ENCODE data around the gene IFNL3.
"Not testable (repeated sequence)": the region's sequence is repeated elsewhere in the genome, so short reads cannot be mapped to it uniquely, and the experiment has no call there.

The IFNL3 gene

DNA sequence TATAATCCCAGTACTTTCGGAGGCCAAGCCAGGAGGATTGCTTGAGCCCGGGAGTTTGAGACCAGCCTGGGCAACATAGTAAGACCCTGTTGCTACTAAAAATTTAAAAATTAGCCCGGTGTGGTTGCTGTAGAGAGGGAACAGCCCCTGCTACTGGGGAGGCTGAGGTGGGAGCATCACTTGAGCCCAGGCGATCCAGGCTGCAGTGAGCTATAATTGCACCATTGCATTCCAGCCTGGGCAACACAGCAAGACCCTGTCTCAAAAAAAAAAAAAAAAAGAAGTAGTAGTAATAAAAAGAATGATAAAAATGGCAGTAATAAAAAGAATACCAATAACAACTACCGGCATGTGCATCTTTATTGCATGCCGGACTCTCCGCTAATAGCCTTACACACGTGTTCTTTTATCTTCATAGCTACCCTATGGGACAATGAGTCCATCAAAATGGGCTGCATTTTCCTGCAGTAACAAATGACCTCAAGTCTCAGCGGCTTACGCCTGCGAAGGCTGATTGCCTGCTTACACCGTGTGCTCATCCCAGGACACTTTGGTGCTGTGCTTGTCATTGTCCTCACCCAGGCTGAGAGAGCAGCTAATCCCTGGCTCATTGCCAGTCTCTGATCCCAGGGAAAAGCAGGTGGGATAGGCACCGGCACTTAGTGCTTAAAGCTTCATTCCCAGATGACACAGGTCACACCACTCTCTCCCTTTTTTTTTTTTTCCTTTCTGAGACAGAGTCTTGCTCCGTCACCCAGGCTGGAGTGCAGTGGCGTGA lies 26.4 kb downstream of the IFNL3 start:
- DNase-seq (ENCODE audit: low spot score), result no peak

DNA sequence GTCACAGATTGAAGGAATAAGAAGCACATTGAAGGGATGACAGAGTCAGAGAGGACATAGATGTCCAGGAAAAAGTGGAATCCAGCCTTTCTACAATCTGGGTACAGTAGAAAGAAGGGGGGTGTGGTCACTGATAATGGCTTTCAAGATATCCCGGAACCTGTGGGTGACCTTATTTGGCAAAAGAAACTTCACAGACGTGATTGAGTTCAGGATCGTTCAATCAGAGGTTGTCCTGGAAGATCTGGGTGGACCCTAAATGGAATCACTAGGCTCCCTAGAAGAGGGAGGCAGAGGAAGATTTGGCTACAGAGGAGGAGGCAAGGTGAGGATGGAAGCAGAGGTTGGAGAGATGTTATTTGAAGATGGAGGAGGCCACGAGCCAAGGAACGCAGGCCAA lies 27.7 kb downstream of the IFNL3 start:
- DNase-seq (ENCODE audit: low spot score), result no peak

DNA sequence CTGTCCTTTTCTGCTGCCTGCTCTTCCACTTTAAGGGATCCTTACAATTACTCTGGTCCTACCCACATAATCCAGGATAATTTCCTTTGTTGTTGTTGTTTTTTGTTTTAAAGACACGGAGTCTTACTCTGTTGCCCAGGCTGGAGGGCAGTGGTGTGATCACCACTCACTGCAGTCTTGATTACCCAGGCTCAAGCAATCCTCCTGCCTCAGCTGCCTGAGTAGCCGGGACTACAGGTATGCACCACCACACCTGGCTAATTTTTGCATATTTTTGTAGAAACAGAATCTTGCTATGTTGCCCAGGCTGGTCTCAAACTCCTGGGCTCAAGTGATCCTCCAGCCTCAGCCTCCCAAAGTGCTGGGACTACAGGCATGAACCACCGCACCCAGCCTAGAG lies 29.5 kb downstream of the IFNL3 start:
- not testable (repeated sequence) for DNase-seq (ENCODE audit: low spot score)

DNA sequence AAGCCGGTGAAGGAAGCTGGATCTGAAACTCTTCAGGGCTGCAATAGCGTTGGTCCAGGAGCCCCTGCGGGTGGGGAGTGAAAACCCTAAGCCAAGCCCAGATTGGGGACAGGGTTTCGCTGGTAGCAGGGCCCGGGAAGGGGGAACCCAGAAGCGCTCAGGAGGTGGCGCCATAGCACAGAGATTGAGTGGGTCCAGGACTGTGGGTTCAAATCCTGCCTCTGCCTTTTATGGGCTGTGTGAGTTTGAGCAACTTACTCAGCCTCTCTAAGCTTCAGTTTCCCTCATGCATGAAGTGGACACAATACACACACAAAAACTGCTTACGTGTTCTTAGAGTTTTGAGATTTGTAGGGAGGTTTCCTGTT lies 32.4 kb downstream of the IFNL3 start:
- DNase-seq (ENCODE audit: low spot score), result no peak

DNA sequence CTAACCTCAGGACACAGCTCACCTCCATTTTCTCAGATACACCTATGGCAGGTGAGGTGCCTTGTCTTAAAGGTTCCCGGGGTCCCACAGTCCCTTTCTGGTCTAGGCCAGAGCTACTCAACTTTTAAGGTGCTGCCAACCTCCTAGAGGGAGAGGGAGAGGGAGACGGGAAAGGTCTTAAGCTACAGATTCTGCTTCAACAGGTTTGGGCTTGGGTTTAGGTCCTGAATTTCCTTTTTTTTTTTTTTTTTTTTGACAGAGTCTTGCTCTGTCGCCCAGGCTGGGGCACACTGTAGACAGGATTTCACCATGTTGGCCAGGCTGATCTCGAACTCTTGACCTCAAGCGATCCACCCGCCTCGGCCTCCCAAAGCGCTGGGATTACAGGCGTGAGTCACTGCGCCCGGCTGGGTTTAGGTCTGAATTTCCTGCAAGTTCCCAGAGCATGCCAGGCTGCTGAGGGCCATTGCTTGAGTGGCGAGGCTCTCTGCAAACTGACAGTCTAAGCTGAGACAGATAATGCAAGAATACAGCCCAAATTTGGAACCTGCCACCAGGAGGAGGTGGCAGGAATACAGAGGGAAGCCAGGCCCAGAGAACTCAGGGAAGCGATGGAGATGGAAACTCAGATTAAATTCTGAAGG lies 33.0 kb downstream of the IFNL3 start:
- no peak for DNase-seq (ENCODE audit: low spot score)

DNA sequence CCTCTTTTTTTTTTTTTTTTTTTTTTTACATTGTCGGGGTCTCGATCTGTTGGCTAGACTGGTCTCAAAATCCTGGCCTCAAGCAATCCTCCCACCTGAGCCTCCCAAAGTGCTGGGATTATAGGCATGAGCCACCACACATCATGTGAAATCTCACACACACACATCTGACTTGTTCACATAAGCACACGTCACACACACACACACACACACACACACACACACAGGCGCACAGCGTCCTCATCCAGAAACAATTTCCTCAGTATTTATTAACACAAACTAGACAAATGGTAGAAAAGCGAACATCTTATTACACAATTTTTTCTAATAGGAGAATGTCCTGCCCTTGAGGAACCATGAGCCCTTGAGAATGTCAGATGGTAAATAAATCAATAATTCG lies 35.6 kb downstream of the IFNL3 start:
- no peak for DNase-seq (ENCODE audit: low spot score)

DNA sequence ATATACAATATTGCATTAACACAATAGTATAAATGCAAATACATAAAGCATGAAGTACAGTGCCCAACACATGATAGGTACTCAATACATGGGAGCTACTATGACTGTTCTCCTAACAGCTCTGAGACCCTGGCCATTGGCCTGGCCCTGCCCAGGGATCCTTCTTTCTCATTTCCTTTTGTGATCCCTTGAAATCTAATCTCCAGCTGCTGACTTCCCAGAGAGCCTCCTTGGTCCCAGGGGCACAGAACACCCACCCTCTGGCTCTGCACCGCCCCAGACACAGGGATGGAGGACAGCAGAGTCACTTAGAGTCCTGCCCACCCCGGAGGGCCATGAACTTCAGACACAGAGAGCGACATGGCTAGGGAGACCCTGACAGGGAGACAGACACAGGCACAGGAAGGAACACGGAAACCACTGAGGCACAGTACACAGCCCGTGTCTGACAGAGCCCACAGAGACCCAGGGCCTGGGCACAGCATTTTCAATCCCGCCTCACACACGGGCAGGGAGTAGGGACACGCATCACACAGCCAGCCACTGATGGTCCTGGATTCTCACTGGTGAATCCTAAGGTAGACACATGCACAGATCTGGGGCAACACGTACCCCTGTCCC lies 36.5 kb downstream of the IFNL3 start:
- no peak for DNase-seq (ENCODE audit: low spot score)

DNA sequence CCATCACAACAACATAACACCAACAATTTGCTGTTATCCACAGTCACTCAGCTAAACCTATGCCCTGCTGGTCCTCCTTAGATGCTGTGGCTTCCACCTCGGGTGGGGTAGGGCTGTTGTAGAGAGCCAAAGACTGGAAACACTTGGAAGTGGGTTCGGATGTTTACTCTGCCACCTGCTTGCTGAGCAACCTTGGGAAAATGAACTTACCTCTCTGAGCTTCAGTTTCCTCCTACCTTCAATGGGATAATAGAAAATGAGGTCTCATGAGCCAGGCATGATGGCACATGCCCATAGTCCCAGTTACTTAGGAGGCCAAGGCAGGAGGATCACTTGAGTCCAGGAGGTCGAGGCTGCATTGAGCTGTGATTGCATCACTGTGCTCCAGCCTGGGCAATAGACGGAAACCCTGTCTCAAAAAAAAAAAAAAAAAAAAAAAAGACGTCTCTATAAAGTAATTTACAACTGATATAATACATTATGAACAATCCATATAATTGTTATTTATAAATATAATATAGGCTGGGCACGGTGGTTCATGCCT lies 37.4 kb downstream of the IFNL3 start:
- no peak for DNase-seq (ENCODE audit: low spot score)

DNA sequence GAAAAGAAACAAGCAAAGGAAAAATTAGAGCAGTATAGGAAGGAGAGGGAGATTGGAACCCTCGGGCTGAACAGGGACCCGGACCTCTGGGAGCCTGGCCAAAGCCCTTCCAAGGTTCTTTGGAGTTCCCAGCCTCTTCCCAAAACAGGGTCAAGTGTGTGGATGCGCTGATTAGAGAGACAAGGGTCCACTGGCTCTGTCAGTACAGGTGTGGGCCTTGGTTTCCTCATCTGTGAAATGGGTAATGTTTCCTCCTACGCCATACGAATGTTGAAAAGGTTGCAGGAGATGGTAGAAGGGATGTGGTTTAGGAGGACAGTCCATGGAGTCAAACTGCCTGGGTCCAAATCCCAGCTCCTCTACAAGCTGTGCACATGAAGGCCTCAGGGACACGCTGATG lies 38.7 kb downstream of the IFNL3 start:
- no peak for DNase-seq (ENCODE audit: low spot score)

DNA sequence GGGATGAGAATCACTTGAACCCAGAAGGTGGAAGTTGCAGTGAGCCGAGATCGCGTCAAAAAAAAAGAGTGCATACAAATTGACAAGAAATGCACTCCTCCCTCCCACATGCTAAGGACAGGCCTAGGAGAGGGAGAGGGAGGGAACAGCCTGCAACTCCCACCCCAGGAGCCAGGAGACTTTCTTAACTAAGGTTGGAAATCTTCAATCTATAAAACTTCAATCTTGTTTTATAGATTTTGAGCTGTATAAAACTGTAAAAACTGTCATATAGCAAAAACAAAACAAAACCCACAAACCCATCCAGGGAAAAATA lies 39.4 kb downstream of the IFNL3 start:
- no peak for DNase-seq (ENCODE audit: low spot score)

DNA sequence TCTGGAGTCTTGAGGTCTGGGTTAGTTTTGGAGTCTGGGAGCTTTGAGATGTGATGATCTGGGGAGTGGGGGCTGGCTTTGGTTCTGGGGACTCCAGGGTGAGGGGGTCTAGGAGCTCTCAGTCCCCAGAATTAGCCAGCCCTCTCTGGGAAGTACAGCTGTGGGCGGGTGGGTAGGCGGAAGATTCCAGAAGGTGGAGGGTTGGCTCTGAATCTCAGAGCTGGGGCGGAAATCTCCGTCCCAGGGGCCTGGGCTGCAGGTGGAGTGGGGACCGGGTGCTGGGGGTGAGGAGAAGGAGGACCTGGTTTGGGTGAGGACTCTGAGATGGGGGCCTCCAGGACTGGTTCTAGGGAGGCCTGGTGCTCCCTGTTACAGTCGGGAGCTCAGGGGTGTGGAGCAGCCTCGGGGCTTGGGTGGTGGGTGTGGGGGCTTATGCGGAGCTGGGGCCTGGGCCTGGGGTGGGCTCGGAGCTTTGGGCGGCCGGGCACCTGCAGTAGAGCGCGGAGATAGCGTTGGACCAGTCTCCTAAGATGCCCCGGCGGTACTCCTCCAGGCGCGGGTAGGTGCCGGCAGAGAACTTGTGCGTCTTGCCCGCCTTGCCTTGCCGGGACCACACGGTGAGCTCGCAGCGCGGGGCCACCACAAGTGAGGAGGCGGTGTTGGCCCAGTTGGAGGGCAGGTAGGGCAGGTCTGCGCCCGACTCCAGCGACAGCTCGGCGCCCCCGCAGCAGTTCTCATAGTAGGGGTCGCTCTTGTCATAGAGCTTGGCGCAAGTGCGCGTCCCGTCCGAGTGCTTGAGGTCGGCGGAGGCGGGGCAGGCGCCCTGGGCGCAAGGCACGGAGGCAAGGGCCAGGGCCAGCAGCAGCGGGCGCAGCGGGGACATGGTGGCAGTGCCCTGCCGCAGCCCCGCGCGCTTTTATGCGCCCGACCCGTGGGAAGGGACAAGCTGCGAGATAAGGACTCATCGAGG lies 41.1 kb downstream of the IFNL3 start, which contains the start of gene SYCN:
SYCN (minus strand) TSS at position 892 of the 970 bp plus-strand sequence; CDS start at position 883, 9 bp downstream.
- no peak for DNase-seq (ENCODE audit: low spot score)

DNA sequence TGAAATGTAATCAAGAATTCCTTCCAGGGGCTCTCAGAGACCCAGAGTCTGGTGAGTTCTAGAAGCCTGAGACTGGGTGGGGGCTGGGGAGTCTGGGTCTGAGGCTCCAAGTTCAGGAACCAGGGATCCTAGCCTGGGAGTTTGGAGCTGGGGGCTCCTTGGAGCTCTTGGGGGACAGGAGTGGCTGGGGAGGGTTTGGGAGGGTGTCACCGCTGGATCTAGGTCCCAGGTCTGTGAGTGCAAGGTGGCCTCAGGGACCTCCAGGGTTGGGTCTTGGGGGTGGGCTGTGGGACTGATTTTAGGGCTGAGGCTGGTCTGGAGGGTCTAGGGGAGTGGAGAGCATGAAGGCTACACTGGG lies 41.8 kb downstream of the IFNL3 start:
- DNase-seq (ENCODE audit: low spot score), result no peak

DNA sequence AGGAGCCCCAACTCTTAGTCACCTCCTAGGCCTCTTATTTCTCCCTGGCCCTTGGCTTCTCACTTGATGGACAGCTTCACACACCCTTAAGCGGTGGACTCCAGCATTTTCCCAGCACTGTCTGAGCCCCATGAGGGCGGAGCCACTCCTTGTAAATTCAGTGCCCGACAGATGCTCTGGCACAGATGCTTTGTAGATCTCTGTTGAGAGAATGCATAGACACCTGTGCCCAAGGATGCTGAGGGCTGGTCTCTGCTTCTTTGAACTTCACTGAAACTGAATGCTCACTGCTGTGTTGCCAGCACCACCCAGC lies 44.0 kb downstream of the IFNL3 start:
- no peak for DNase-seq (ENCODE audit: low spot score)

DNA sequence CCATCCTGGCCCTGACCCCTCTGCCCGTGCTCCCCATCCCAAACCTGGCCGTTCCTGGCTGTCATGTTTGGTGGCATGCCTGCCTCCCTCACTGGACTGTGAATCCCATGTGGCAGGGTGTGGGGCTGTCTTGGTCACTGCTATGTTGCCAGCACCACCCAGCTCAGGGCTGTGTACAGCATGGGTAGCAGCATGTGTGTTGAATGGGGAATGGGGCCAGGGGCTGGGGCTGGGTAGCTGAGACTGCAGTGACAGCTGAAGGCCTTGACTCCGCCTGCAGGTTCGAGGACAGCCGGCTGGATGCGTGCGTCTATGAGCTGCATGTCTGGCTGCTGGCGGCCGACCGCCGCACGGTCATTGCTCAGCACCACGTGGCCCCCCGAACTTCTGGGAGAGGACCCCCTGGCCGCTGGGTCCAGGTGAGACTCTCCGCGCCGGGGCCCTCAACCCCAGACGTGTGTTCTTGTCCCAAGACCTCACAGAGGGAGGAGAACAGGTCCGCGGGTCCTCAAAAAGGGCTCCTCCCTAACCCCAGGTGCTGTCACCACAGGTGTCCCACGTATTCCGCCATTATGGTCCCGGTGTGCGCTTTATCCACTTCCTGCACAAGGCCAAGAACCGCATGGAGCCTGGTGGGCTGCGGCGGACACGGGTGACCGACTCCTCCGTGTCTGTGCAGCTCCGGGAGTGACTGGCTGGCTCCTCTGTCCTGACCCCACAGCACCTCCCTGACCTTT lies 44.6 kb downstream of the IFNL3 start:
- no peak for DNase-seq (ENCODE audit: low spot score)

DNA sequence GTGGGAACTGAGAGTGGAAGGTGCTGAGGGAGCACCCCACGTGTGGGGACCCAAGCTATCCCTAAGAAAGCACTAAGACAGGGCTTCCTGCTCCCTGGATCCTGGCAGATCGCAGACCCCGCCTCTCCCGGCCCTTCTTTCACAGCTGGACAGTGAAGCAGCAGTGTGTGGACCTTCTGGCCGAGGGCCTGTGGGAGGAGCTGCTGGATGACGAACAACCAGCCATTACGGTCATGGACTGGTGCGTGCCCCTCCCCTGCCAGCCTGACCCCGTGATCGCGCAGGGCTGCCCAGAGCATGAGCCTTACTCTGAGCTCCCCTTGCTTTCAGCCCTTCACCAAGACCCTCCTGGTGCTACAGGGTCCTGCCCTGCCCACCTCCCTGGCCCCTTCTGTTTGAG lies 45.8 kb downstream of the IFNL3 start:
- no peak for DNase-seq (ENCODE audit: low spot score)

DNA sequence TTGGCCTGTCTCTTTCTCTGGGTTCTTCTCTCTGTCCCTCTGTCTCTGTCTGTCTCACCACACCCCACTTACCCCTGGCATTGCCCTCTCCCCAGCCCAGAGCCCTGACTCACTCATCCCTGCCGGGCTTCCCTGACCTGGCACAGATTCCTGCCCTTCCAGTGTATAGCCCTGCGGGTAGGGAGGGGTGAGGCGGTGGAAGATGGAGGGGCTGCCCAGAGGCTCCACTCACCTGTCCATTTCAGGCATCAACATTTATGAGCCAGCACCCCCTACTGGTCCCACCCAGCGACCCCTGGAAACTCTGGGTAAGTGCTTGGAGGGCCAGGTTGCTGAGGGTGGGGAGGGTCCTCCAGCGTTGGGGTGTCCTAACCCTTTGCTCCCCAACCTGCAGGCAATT lies 47.0 kb downstream of the IFNL3 start:
- no peak for DNase-seq (ENCODE audit: low spot score)

DNA sequence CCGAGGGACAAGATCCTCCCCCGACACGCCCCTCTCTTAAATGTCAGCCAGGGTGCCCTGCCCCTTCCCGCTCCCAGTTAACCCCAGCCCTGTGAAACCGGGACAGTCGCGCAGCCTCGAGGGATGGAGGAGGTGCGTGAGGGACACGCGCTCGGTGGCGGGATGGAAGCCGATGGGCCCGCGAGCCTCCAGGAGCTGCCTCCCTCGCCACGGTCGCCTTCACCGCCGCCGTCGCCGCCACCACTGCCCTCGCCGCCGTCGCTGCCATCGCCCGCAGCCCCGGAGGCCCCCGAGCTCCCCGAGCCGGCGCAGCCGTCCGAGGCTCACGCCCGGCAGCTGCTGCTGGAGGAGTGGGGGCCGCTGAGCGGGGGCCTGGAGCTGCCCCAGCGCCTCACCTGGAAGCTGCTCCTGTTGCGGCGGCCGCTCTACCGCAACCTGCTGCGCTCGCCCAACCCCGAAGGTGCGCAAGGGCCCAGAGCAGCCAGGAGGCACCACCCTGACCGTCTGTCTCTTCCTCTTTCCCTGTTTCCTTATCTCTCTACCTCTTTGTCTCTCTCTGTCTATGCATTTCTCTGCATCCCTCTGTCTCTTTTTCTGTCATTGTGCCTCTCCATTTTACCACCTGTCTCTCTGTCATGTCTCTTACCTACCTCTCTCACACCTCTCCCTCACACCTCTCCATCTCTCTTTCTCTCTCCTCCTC lies 47.8 kb downstream of the IFNL3 start, which contains the start of gene NCCRP1:
NCCRP1 (plus strand) TSS at position 105 of the 703 bp plus-strand sequence; CDS start at position 124, 19 bp downstream.
- no peak for DNase-seq (ENCODE audit: low spot score)

DNA sequence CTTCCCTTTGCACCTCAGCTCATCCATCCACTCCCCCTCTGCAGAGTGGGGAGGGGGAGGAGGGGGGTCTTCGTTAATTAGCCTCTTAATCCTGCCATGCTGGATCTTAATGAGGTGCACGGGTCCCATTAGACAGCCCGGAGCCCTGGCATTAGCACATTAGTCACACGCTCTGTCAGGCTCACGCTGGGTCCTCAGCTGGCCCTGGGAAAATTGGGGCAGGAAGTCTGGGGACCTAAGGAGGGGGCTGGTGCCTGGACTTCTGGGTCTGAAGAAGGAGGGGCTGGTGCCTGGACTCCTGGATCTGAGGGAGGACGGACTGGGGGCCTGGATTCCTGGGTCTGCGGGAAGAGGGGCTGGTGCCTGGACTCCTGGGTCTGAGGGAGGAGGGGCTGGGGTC lies 48.5 kb downstream of the IFNL3 start:
- no peak for DNase-seq (ENCODE audit: low spot score)

DNA sequence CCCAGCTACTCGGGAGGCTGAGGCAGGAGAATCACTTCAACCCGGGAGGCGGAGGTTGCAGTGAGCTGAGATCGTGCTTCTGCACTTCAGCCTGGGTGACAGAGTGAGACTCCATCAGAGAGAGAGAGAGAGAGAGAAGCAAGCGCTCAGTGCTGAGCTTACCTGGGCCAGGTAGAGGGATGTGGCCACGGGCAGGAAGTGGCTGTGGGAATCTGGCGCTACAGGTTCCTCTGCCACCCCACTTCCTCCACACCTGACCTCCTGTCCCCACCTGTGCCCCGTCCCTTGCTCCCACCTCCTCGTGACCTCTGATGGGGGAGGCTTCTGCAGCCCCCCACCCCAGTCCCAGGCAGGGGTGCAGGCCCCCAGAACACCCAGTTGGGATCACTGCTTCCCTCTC lies 49.1 kb downstream of the IFNL3 start:
- DNase-seq (ENCODE audit: low spot score), result no peak

DNA sequence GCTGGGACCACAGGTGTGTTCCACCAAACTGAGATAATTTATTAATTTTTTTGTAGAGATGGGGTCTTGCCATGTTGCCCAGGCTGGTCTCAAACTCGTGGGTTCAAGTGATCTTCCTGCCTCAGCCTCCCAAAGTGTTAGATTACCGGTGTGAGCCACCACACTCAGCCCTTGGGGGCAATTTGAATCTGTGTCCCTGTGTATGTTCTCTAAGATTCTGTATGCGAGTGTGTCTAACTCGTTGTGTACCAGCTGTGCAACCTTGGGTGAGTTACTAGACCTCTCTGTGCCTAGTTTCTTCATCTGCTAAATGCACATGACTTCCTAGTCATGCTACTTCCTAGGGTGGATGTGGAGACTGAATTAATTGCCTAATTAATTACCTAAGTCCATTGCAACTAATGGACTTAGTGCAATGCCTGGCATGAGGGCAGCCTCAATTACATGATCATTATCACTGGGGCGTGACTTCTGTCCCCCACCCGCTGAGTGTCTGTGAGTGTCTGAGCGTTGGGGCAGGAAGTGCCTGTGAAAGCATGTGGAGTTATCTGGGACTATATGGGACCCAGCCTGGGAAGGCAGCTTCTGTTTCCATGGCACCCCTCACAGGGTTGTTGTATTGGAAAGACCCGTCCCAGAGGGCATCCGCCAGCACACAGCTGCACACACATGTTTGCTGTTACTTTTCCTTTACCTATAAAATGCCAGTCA lies 49.8 kb downstream of the IFNL3 start:
- DNase-seq (ENCODE audit: low spot score), result no peak
